Activated naive CD8-positive, alpha-beta T cell treated with anti-CD3 and anti-CD28 coated beads for 36 hours (primary cell): ENCODE data around the gene MAPK8IP3. TPM values are rescaled to one million over a fixed set of nuclear protein-coding genes. Genes with fewer than 3 reads are reported as not detected.

Experiments used
- DNase-seq: peaks from one replicate; pipeline ENCODE4 v3.0.0; 2021
- H3K27ac Mint-ChIP-seq: one replicate; pipeline ENCODE4 v1.8.0; 2022; ENCODE audit warnings: mild to moderate bottlenecking, moderate library complexity, mixed read lengths
- H3K27me3 Mint-ChIP-seq: one replicate; pipeline ENCODE4 v1.8.0; 2022; ENCODE audit warnings: mild to moderate bottlenecking, mixed read lengths
- H3K36me3 Mint-ChIP-seq: one replicate; pipeline ENCODE4 v1.8.0; 2021; ENCODE audit warnings: mild to moderate bottlenecking, mixed read lengths
- H3K4me1 Mint-ChIP-seq: one replicate; pipeline ENCODE4 v1.8.0; 2021; ENCODE audit warnings: mixed read lengths
- H3K4me3 Mint-ChIP-seq: one replicate; pipeline ENCODE4 v1.8.0; 2022; ENCODE audit warnings: mild to moderate bottlenecking, moderate library complexity, mixed read lengths
- H3K9me3 Mint-ChIP-seq: one replicate; pipeline ENCODE4 v1.8.0; 2022; ENCODE audit warnings: mixed read lengths
- total RNA-seq, 2 experiments: library from RNA; stranded (reverse); gene quantifications; one replicate each; pipeline ENCODE4 v1.2.3, GENCODE V29; 2021

The MAPK8IP3 gene
- total RNA-seq, 2 experiments from 2014 or later, result 46.7 to 47.3 TPM

- H3K27me3 Mint-ChIP-seq, result no peaks in the 10 kb centered on the region
- no peak for DNase-seq
- H3K4me3 Mint-ChIP-seq, result no peak overlapping the region
- H3K36me3 Mint-ChIP-seq, result peaks cover 10% of the 10 kb centered on the region
- peaks cover 12% of the 10 kb centered on the region for H3K4me1 Mint-ChIP-seq
- H3K9me3 Mint-ChIP-seq, result no peaks in the 10 kb centered on the region
- no peak overlapping the region for H3K27ac Mint-ChIP-seq
Observed at GRCh38 chr16:1784977-1785845, 79.2 kb downstream of the MAPK8IP3 start.

- DNase-seq, result no peak
- H3K4me1 Mint-ChIP-seq, result peaks cover 12% of the 10 kb centered on the region
- H3K36me3 Mint-ChIP-seq, result peaks cover 10% of the 10 kb centered on the region
- no peak overlapping the region for H3K27ac Mint-ChIP-seq
- no peaks in the 10 kb centered on the region for H3K27me3 Mint-ChIP-seq
- H3K4me3 Mint-ChIP-seq, result no peak overlapping the region
- H3K9me3 Mint-ChIP-seq, result no peaks in the 10 kb centered on the region
Observed at GRCh38 chr16:1785846-1786170, 79.8 kb downstream of the MAPK8IP3 start.

GRCh38 chr16:1786242-1787055, 80.5 kb downstream of the MAPK8IP3 start:
- H3K4me1 Mint-ChIP-seq, result peaks cover 10% of the 10 kb centered on the region
- peaks cover 10% of the 10 kb centered on the region for H3K36me3 Mint-ChIP-seq
- H3K9me3 Mint-ChIP-seq, result no peaks in the 10 kb centered on the region
- DNase-seq, result no peak
- no peaks in the 10 kb centered on the region for H3K27me3 Mint-ChIP-seq
- H3K4me3 Mint-ChIP-seq, result peak overlapping the region; percentile 32
- no peak overlapping the region for H3K27ac Mint-ChIP-seq

- Mint-ChIP-seq H3K4me3 (no peak overlapping the region), H3K27ac (no peak overlapping the region), H3K9me3 (no peaks in the 10 kb centered on the region), H3K4me1 (peaks cover 7% of the 10 kb centered on the region), H3K36me3 (peaks cover 10% of the 10 kb centered on the region), H3K27me3 (no peaks in the 10 kb centered on the region)
- DNase-seq, result no peak
Observed at GRCh38 chr16:1787056-1787321, 81.0 kb downstream of the MAPK8IP3 start.

- Mint-ChIP-seq H3K4me1 (peaks cover 7% of the 10 kb centered on the region), H3K27ac (no peak overlapping the region), H3K9me3 (no peaks in the 10 kb centered on the region), H3K36me3 (peaks cover 10% of the 10 kb centered on the region), H3K27me3 (no peaks in the 10 kb centered on the region), H3K4me3 (no peak overlapping the region)
- no peak for DNase-seq
Observed at GRCh38 chr16:1787322-1788094, 81.5 kb downstream of the MAPK8IP3 start.

- Mint-ChIP-seq H3K27me3 (no peaks in the 10 kb centered on the region), H3K27ac (no peak overlapping the region), H3K36me3 (peaks cover 10% of the 10 kb centered on the region), H3K4me3 (no peak overlapping the region), H3K4me1 (peaks cover 7% of the 10 kb centered on the region), H3K9me3 (no peaks in the 10 kb centered on the region)
- no peak for DNase-seq
Observed at GRCh38 chr16:1788095-1788707, 82.2 kb downstream of the MAPK8IP3 start.

- Mint-ChIP-seq H3K27me3 (no peaks in the 10 kb centered on the region), H3K4me1 (peaks cover 7% of the 10 kb centered on the region), H3K4me3 (no peak overlapping the region), H3K9me3 (no peaks in the 10 kb centered on the region), H3K27ac (no peak overlapping the region), H3K36me3 (peaks cover 6% of the 10 kb centered on the region)
- no peak for DNase-seq
Observed at GRCh38 chr16:1788708-1789100, 82.7 kb downstream of the MAPK8IP3 start.

GRCh38 chr16:1789643-1790045, 83.6 kb downstream of the MAPK8IP3 start:
- Mint-ChIP-seq H3K4me1 (peaks cover 5% of the 10 kb centered on the region), H3K36me3 (peaks cover 2% of the 10 kb centered on the region), H3K9me3 (no peaks in the 10 kb centered on the region), H3K27ac (no peak overlapping the region), H3K27me3 (no peaks in the 10 kb centered on the region), H3K4me3 (no peak overlapping the region)
- DNase-seq, result no peak

- no peaks in the 10 kb centered on the region for H3K9me3 Mint-ChIP-seq
- H3K36me3 Mint-ChIP-seq, result peaks cover 2% of the 10 kb centered on the region
- no peak overlapping the region for H3K4me3 Mint-ChIP-seq
- H3K27ac Mint-ChIP-seq, result no peak overlapping the region
- H3K27me3 Mint-ChIP-seq, result no peaks in the 10 kb centered on the region
- peaks cover 3% of the 10 kb centered on the region for H3K4me1 Mint-ChIP-seq
- no peak for DNase-seq
Observed at GRCh38 chr16:1790261-1790610, 84.2 kb downstream of the MAPK8IP3 start.

GRCh38 chr16:1790611-1791255, 84.7 kb downstream of the MAPK8IP3 start:
- peaks cover under 1% of the 10 kb centered on the region for H3K4me1 Mint-ChIP-seq
- no peak for DNase-seq

GRCh38 chr16:1791256-1791942, 85.4 kb downstream of the MAPK8IP3 start:
- H3K9me3 Mint-ChIP-seq, result no peaks in the 10 kb centered on the region
- no peaks in the 10 kb centered on the region for H3K27me3 Mint-ChIP-seq
- no peak overlapping the region for H3K27ac Mint-ChIP-seq
- H3K4me1 Mint-ChIP-seq, result no peaks in the 10 kb centered on the region
- peaks cover 2% of the 10 kb centered on the region for H3K36me3 Mint-ChIP-seq
- DNase-seq, result no peak
- no peak overlapping the region for H3K4me3 Mint-ChIP-seq

More at GRCh38 chr16:1790611-1791255, 84.7 kb downstream of the MAPK8IP3 start:
- H3K27me3 Mint-ChIP-seq, result no peaks in the 10 kb centered on the region
- no peaks in the 10 kb centered on the region for H3K9me3 Mint-ChIP-seq
- H3K27ac Mint-ChIP-seq, result no peak overlapping the region
- H3K36me3 Mint-ChIP-seq, result peaks cover 2% of the 10 kb centered on the region
- no peak overlapping the region for H3K4me3 Mint-ChIP-seq

- H3K27ac Mint-ChIP-seq, result no peak overlapping the region
- H3K9me3 Mint-ChIP-seq, result peaks cover 1% of the 10 kb centered on the region
- H3K4me3 Mint-ChIP-seq, result no peak overlapping the region
- peaks cover 4% of the 10 kb centered on the region for H3K36me3 Mint-ChIP-seq
- no peaks in the 10 kb centered on the region for H3K4me1 Mint-ChIP-seq
- no peaks in the 10 kb centered on the region for H3K27me3 Mint-ChIP-seq
- no peak for DNase-seq
Observed at GRCh38 chr16:1791943-1792812, 86.2 kb downstream of the MAPK8IP3 start.

- H3K4me3 Mint-ChIP-seq, result no peak overlapping the region
- peaks cover 5% of the 10 kb centered on the region for H3K36me3 Mint-ChIP-seq
- DNase-seq, result no peak
- peaks cover 5% of the 10 kb centered on the region for H3K9me3 Mint-ChIP-seq
- no peak overlapping the region for H3K27ac Mint-ChIP-seq
- H3K4me1 Mint-ChIP-seq, result no peaks in the 10 kb centered on the region
- no peaks in the 10 kb centered on the region for H3K27me3 Mint-ChIP-seq
Observed at GRCh38 chr16:1792836-1793577, 87.0 kb downstream of the MAPK8IP3 start.
